Measurements from ENCODE around the gene ZNF318. TPM values are rescaled to one million over a fixed set of nuclear protein-coding genes. Genes with fewer than 3 reads are reported as not detected.
"Not testable (repeated sequence)": the region's sequence is repeated elsewhere in the genome, so short reads cannot be mapped to it uniquely, and the experiment has no call there.

The ZNF318 gene
- total RNA-seq, 2 experiments from 2014 or later = 16.2 to 16.9 TPM

- no peak overlapping the region for H3K4me3 Mint-ChIP-seq
- peaks cover 15% of the 10 kb centered on the region for H3K27me3 Mint-ChIP-seq
- ChIA-PET POLR2A (no interaction called here), CTCF (interaction anchor here (0.6 to 0.9 kb wide), 2 partner anchors 19 to 192 kb away, joined by 3 read pairs; no protein-coding TSS in a partner anchor)
- no peaks in the 10 kb centered on the region for H3K36me3 Mint-ChIP-seq (ENCODE audit: low read depth)
- H3K4me1 Mint-ChIP-seq = peaks cover 8% of the 10 kb centered on the region
- H3K27ac Mint-ChIP-seq = no peak overlapping the region
- H3K9me3 Mint-ChIP-seq = no peaks in the 10 kb centered on the region
- DNase-seq = no peak
Observed at GRCh38 chr6:43303751-43304331, 65.6 kb downstream of the ZNF318 start.

- H3K4me3 Mint-ChIP-seq, POLR2A ChIA-PET: not testable (repeated sequence)
Observed at GRCh38 chr6:43303006-43303405, 66.4 kb downstream of the ZNF318 start.

GRCh38 chr6:43302126-43302525 is 67.3 kb downstream of the ZNF318 start:
- H3K27me3 Mint-ChIP-seq = peaks cover 17% of the 10 kb centered on the region
- H3K4me1 Mint-ChIP-seq = peaks cover 3% of the 10 kb centered on the region
- no peaks in the 10 kb centered on the region for H3K9me3 Mint-ChIP-seq
- CTCF ChIA-PET = no interaction called here
- POLR2A ChIA-PET = no interaction called here
- no peaks in the 10 kb centered on the region for H3K36me3 Mint-ChIP-seq (ENCODE audit: low read depth)
- no peak for DNase-seq
- H3K4me3 Mint-ChIP-seq = no peak overlapping the region
- H3K27ac Mint-ChIP-seq = no peak overlapping the region

More at GRCh38 chr6:43303006-43303405, 66.4 kb downstream of the ZNF318 start:
- not testable (repeated sequence) for H3K9me3 Mint-ChIP-seq; H3K4me1 Mint-ChIP-seq; DNase-seq; H3K36me3 Mint-ChIP-seq (ENCODE audit: low read depth); H3K27ac Mint-ChIP-seq
- CTCF ChIA-PET = interaction anchor here (0.9 kb wide), 1 partner anchor 193 kb away, joined by 3 read pairs; no protein-coding TSS in a partner anchor
- peaks cover 17% of the 10 kb centered on the region for H3K27me3 Mint-ChIP-seq

GRCh38 chr6:43301081-43301870 is 68.2 kb downstream of the ZNF318 start:
- H3K27ac Mint-ChIP-seq = no peak overlapping the region
- H3K27me3 Mint-ChIP-seq = peaks cover 24% of the 10 kb centered on the region
- no peaks in the 10 kb centered on the region for H3K9me3 Mint-ChIP-seq
- H3K4me1 Mint-ChIP-seq = peaks cover 3% of the 10 kb centered on the region
- H3K4me3 Mint-ChIP-seq = no peak overlapping the region
- DNase-seq = no peak
- CTCF ChIA-PET = no interaction called here
- POLR2A ChIA-PET = no interaction called here
- H3K36me3 Mint-ChIP-seq (ENCODE audit: low read depth) = no peaks in the 10 kb centered on the region

- H3K9me3 Mint-ChIP-seq = no peaks in the 10 kb centered on the region
- ChIA-PET POLR2A (no interaction called here), CTCF (no interaction called here)
- H3K27me3 Mint-ChIP-seq = peaks cover 24% of the 10 kb centered on the region
- H3K4me1 Mint-ChIP-seq = peaks cover 3% of the 10 kb centered on the region
- no peak overlapping the region for H3K4me3 Mint-ChIP-seq
- no peak for DNase-seq
- no peak overlapping the region for H3K27ac Mint-ChIP-seq
- H3K36me3 Mint-ChIP-seq (ENCODE audit: low read depth) = no peaks in the 10 kb centered on the region
Observed at GRCh38 chr6:43299338-43300293, 69.8 kb downstream of the ZNF318 start.

GRCh38 chr6:43298565-43299337 is 70.7 kb downstream of the ZNF318 start:
- no peaks in the 10 kb centered on the region for H3K9me3 Mint-ChIP-seq
- ChIA-PET POLR2A (no interaction called here), CTCF (no interaction called here)

GRCh38 chr6:43297644-43298564 is 71.5 kb downstream of the ZNF318 start, which contains the start of gene SLC22A7:
Gene SLC22A7, plus strand, starts transcription at chr6:43298260. Its CDS starts 99 bp downstream, at chr6:43298359.
- H3K36me3 Mint-ChIP-seq (ENCODE audit: low read depth) = no peaks in the 10 kb centered on the region
- no peak for DNase-seq
- peaks cover 24% of the 10 kb centered on the region for H3K27me3 Mint-ChIP-seq
- ChIA-PET POLR2A (interaction anchor here (1.4 kb wide), 1 partner anchor 11 kb away, joined by 4 read pairs; the partner anchor contains the start of gene CRIP3), CTCF (interaction anchor here (1.0 to 2.9 kb wide), 2 partner anchors 10 to 24 kb away, joined by 3 to 13 read pairs; partner anchors contain the start of gene CRIP3)
- no peak within 1 kb of the TSS for H3K4me3 Mint-ChIP-seq
- no peaks in the 10 kb centered on the region for H3K9me3 Mint-ChIP-seq
- H3K4me1 Mint-ChIP-seq = peaks cover 3% of the 10 kb centered on the region
- H3K27ac Mint-ChIP-seq = no peak within 1 kb of the TSS

More at GRCh38 chr6:43298565-43299337, 70.7 kb downstream of the ZNF318 start:
- H3K36me3 Mint-ChIP-seq (ENCODE audit: low read depth) = no peaks in the 10 kb centered on the region
- H3K27me3 Mint-ChIP-seq = peaks cover 24% of the 10 kb centered on the region
- H3K27ac Mint-ChIP-seq = no peak overlapping the region
- peaks cover 3% of the 10 kb centered on the region for H3K4me1 Mint-ChIP-seq
- DNase-seq = no peak
- H3K4me3 Mint-ChIP-seq = no peak overlapping the region

- peaks cover 24% of the 10 kb centered on the region for H3K27me3 Mint-ChIP-seq
- ChIA-PET CTCF (interaction anchor here (1.3 to 2.9 kb wide), 2 partner anchors 11 to 97 kb away, joined by 4 to 13 read pairs; partner anchors contain the start of gene CRIP3), POLR2A (interaction anchor here (0.6 to 1.4 kb wide), 3 partner anchors 12 to 40 kb away, joined by 3 to 4 read pairs (median 3); partner anchors contain the start of gene CRIP3)
- H3K27ac Mint-ChIP-seq = no peak overlapping the region
- no peaks in the 10 kb centered on the region for H3K36me3 Mint-ChIP-seq (ENCODE audit: low read depth)
- no peak for DNase-seq
- H3K4me1 Mint-ChIP-seq = peaks cover 3% of the 10 kb centered on the region
- H3K4me3 Mint-ChIP-seq = no peak overlapping the region
- H3K9me3 Mint-ChIP-seq = no peaks in the 10 kb centered on the region
Observed at GRCh38 chr6:43296780-43297497, 72.5 kb downstream of the ZNF318 start.

- Mint-ChIP-seq H3K4me3 (no peak overlapping the region), H3K4me1 (peaks cover 3% of the 10 kb centered on the region), H3K27me3 (peaks cover 22% of the 10 kb centered on the region), H3K9me3 (no peaks in the 10 kb centered on the region), H3K36me3 (ENCODE audit: low read depth) (no peaks in the 10 kb centered on the region), H3K27ac (no peak overlapping the region)
- ChIA-PET POLR2A (no interaction called here), CTCF (interaction anchor here (2.9 kb wide), 1 partner anchor 13 kb away, joined by 13 read pairs; the partner anchor contains the start of gene CRIP3)
- no peak for DNase-seq
Observed at GRCh38 chr6:43295456-43295855, 74.0 kb downstream of the ZNF318 start.

GRCh38 chr6:43294536-43294935 is 74.9 kb downstream of the ZNF318 start:
- POLR2A ChIA-PET = no interaction called here
- no peaks in the 10 kb centered on the region for H3K9me3 Mint-ChIP-seq
- DNase-seq = no peak
- no peaks in the 10 kb centered on the region for H3K36me3 Mint-ChIP-seq (ENCODE audit: low read depth)
- no peak overlapping the region for H3K4me3 Mint-ChIP-seq
- no peak overlapping the region for H3K27ac Mint-ChIP-seq
- CTCF ChIA-PET = no interaction called here
- H3K4me1 Mint-ChIP-seq = no peaks in the 10 kb centered on the region
- H3K27me3 Mint-ChIP-seq = peaks cover 15% of the 10 kb centered on the region

- Mint-ChIP-seq H3K27ac (no peak overlapping the region), H3K9me3 (no peaks in the 10 kb centered on the region), H3K27me3 (peaks cover 10% of the 10 kb centered on the region), H3K36me3 (ENCODE audit: low read depth) (no peaks in the 10 kb centered on the region), H3K4me3 (no peak overlapping the region), H3K4me1 (no peaks in the 10 kb centered on the region)
- ChIA-PET CTCF (interaction anchor here (1.1 kb wide), 1 partner anchor 207 kb away, joined by 4 read pairs; no protein-coding TSS in a partner anchor), POLR2A (no interaction called here)
- DNase-seq = no peak
Observed at GRCh38 chr6:43293698-43294097, 75.7 kb downstream of the ZNF318 start.
